ENCODE results near the gene ZFPM1.

ZFPM1 gene

DNA sequence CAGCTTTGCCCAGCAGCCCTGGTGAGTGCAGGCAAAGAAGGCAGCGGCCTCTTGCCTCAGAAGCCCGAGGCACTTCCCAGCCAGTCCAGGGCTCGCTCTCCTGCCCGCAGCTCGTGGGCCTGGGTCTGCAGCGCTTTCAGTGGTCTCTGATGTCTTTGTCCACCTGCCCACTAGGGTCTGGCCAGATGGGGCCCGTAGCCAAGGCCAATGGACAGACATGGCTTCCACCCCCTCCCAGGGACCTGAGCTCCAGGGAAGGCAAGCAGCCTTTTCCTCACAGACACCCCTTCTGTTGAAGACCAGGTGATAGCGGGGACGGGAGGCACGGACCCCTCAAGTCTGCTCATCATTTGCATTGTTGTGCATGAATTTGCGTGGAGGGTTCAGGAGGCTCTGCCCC, 83.4 kb downstream of the ZFPM1 start:
- in situ Hi-C loops (cut with MboI; ENCODE audit: low sequenced_read_pairs): no loop called here

DNA sequence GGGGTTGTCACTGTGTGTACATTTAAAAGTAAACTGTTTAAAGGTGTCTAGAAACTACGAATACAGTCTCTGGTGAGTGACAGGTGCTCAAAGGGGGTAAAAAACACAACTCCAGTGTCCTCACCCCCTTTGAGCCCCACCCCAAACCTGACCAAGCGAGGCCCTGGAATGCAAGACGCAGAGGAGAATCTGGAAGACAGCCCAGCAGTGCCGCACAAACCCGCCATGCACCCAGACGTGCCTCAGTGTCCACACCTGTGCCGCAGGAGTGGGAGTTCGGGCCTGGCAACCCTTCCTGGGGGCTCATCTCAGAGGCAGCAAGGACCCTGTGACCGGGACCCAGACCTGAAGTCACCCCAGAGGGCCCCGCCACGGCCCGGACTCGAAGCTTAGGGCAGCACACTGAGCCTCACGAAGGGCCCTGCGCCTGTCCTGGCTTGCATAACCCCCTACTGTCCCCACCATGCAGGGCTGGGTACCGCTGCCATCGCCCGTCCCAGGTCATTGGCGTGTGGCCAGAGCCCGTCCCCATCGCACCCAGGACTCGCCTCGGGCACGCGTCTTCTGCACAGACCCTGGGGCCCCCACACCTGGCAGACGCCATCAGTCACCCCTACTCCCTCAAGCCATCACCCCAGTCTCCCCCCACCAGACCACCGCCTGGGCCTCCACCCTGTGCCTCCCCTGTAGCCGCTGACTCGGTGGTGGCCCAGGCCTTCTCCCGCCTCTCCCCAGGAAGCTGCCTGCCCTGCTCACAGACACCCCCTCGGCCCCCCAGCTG, 84.1 kb downstream of the ZFPM1 start:
- in situ Hi-C loops (cut with MboI; ENCODE audit: low sequenced_read_pairs): no loop called here

DNA sequence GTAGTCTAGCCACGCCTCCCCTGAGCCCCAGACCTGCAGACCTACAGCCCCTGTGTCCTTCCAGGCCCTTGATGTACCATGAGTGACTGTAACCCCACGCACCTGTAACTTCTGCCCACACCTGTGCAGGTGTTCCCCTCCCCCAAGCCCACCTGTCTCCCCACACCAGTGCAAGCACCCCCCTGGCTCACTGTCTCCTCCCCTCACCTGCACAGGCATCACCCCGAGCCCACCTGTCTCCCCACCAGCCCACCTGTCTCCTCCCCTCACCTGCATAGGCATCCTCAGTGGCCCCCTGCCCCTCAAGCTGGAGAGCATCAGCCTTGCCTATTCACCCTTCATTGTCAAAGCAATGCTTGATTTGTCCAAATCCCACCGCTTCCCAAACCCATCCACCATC, 84.8 kb downstream of the ZFPM1 start:
- in situ Hi-C loops (cut with MboI; ENCODE audit: low sequenced_read_pairs): no loop called here

DNA sequence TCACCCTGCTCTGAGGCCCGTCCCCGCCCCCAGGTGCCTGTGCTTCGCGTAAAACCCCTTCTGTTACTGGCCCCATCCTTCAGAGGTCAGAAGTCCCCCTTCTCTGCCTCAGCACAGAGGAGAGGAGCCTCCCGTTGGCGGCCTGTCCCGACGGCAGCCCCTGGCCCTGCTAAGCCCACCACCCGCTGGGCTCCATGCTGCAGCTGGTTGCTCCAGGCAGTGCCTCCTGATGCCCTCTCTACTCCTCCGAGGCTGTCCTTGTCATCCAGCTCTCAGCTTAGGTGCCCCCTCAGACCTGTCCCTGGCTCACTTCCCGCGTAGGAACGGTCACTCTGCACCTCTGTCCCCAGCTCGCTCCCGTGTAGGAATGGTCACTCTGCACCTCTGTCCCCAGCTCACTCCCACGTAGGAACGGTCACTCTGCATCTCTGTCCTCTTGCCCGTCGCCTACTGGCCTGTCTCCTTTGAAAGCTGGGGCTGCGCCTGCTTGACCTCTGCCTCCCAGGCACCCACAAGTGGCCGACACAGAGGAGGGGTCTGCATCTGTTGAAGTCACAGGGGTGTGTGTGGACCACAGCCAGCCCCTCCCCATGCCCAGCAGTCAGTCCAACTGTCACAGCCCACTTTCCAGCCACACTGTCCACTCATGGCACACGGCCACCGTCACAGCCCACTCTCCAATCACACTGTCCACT, 85.4 kb downstream of the ZFPM1 start:
- in situ Hi-C loops (cut with MboI; ENCODE audit: low sequenced_read_pairs): no loop called here

DNA sequence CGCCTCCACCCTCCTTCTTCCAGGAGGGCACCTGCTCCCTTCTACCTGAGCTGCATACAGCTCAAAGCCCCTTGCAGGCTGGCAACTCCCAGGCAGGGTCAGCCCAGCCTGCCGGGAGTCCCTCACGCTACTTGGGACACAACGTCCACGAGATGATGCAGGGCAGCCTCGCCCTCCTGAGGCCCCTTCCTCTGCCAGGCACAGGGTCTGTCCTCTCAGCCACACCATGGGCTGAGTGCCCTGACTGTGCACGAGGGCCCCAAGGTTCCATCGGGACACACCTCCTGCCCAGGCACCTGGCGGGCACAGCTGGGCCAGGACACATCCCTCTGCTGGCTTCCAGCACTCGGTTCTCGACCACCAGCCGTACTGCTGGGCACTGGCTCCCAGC, 86.2 kb downstream of the ZFPM1 start:
- in situ Hi-C loops (cut with MboI; ENCODE audit: low sequenced_read_pairs): no loop called here

DNA sequence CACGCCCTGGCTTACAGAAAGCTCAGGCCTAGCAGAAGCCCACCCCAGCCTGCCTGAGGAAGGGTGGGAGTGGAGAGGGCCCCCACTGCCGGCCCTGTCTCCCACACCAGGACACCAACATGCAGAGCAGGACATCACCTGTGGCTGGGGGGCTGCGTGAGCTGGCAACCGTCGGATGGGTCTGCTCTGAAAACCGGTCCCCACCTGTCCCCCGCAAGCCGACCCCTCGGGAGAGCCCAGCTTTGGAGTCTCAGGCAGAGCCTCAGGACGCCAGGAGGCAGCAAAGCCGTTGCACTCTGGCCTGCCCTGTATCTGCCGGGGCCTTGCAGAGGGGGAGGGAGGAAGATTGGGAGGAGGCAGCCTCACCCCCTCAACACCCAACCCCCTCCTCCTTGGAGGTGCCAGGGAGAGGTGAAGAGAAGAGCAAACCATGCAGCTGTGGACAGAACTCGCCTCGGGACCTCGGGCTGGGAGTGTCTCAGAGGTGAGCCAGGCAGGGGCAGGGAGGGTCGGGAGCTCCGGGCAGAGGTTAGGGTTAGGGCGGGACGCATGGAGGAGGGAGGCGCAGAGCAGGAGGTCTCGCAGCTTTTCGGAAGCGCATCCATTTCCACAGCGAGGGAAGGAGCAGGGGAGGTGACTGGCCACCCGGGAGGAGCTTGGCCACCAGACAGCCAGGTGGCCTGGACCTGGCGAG, 86.7 kb downstream of the ZFPM1 start:
- in situ Hi-C loops (cut with MboI; ENCODE audit: low sequenced_read_pairs): no loop called here

DNA sequence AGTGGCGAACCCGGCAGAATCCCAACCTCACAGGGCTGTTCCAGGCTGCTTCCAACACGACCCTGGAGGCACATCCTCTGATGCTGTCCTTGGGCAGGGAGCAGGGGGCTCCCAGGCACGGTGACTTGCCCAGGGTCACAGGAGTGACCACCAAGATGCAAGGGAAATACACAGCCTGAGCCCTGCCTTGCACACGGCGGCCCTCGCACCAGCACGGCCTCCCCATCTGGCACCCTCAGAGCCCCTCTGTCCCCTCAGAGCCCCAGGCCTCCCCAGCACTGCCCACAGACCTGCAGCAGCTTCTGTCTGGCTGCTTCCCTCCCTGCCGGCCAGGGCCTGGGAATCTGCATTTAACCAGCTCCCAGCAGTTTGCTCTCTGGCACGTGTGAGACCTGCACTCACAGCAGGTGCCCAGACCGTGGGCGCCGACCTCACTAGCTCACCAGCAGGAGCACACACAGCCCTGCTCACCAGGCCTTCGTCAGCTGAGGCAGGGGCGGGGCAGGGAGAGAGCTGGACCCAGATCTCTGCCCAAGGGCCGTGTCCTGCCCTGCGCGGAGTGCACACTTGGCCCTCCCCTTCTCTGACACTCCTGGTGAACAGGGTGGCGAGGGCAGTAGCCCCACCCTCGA, 87.4 kb downstream of the ZFPM1 start:
- in situ Hi-C loops (cut with MboI; ENCODE audit: low sequenced_read_pairs): no loop called here

DNA sequence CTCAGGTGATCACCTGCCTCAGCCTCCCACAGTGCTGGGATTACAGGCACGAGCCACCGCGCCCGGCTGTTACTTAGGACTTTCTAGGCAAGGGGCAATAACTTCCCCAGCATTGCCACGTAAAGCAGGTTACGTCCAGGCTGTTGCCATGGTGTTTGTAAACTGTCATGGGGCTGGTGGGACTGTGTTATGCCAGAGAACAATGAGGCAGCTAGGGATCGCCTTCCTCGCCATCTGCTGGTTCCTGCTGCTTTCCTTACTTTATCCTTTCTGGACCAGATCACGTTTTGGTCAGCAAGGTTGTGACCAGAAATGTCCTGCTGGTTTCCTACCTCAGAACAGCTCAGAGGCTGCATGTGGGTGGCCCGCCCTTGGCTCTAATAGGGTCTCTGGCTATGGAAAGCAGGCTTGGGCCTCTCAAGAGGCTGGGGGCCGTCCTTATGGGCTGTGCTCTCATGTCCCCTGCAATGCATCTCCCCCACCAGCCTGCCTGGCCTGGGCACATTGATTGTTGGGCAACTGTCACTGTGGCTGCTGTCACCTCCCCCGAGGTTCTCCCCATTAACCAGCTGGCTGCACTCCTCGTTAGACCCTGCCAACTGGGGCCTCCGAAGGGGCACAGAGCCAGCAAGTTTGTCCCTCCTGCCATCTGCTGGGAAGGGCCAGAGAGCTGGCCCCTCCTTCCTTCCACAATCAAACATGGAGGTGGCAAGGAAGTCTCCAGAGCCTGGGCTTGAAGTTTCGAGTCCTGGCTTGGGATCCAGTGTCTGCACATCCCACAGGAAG, 88.9 kb downstream of the ZFPM1 start:
- in situ Hi-C loops (cut with MboI; ENCODE audit: low sequenced_read_pairs): no loop called here

DNA sequence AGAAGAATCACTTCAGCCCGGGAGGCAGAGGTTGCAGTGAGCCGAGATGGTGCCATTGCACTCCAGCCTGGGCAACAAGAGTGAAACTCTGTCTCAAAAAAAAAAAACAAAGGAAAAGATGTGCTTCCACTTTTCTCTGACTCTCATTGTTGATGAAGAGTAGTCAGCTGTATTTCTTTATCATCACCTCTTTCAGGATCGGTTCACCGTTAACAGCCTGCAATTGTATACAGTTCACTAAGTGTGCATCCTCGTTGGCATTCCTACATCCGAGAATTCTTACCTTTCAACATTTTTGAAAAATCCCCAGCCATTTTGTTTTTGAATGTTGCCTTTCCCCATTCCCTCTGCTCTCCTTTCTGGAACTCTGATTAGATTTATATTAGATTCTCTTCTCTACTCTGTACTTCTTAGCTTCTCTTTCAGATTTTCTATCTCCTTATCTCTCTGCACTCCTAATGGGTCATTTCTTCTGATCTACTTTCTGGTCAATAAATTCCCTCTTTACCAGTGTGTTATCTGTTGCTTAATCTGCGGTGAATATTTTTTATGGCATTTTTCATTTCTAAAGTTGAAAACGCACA, 90.2 kb downstream of the ZFPM1 start:
- in situ Hi-C loops (cut with MboI; ENCODE audit: low sequenced_read_pairs): no loop called here

DNA sequence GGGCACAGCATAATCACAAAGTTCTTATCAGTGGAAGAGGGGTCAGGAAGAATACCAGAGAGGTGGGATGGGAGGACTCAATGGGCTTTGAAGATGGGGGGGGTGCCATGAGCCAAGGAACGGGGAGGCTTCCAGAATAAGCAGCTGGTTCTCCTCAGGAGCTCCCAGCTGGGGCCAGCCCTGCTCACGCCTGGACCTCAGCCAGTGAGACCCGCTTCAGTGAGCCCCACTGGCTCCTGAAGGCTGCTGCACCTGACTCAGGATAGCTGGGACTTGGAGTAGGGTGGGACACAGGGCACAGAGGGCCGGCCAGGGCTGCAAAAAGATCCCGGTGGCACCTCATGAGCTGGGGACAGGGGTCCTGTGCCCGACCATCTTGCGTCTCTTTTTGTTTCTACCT, 92.7 kb downstream of the ZFPM1 start:
- in situ Hi-C loops (cut with MboI; ENCODE audit: low sequenced_read_pairs): no loop called here

DNA sequence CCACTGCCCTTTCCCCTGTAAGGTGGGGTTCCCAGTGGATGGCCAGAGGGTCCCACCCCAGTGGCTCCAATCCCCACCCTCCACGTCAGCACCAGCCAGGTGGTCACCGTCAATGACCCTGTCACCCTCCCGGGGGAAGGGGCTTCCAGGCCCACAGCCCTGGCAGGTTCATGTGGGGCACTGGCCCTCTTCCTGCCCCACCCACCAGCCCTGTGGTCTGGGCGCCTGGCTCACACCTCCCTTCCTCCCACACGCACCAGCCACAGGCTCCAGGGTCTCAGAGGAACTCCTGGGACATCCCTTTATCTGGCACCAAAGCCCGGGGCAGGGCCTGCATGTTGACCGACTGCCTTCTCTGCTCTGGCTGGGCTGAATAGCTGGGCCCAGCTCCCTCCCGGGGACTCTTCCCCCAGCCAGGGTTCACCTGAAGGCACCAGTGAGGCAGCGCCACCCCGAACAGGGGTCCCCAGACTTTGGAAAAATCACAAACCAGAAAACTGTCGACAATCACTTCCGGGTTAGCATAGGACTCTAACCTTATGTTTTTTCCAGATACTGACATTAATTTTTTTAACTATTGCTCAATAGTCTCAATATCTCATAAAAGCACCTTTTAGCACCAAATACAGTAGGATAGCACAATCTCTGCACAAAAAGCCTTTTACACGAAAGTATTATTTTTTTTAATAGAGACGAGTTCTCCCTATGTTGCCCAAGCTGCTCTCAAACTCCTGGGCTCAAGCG, 95.2 kb downstream of the ZFPM1 start:
- in situ Hi-C loops (cut with MboI; ENCODE audit: low sequenced_read_pairs): no loop called here

DNA sequence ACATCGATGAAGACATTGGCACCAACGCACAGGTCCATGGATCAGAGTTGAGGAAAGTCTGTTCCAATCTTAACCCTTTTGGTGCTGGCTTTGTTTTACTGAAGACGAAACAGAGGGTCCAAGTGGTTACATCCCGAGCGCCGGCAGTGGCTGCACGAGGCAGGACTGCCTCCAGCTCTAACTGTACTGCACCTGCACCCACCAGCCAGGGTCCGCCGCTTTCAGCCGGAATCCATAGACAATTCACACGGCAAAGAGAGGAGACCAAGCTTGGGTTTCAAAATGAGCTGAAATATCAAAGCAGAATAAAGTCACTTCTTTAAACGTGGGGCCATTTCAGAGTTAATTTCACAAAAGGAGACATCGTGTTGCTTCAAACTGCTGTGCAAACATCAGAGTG, 95.9 kb downstream of the ZFPM1 start:
- in situ Hi-C loops (cut with MboI; ENCODE audit: low sequenced_read_pairs): no loop called here

DNA sequence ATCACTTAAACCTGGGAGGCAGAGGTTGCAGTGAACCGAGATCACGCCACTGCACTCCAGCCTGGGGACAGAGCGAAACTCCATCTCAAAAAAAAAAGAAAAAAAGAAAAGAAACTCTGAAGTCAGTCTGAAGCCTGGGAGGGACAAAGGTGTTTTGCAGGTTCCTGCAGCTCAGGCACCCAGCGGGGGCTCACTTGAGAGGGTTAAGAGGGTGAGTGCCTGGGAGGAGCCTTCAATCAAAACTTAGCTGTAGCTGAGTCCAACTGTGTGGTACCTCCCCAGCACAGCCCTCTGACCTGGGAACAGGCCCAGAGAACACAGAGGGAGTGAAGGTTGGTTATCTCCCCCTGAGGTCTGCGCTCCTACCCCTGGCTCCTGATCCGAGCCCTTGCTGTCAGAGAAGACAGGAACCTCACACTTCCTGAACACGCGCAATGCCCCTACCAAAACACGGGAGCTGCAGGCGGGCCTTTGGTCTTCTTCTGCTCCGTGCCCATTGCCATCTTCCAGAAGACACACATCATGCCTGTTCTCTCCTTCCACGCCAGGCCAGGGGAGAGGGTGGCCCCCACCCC, 96.7 kb downstream of the ZFPM1 start:
- in situ Hi-C loops (cut with MboI; ENCODE audit: low sequenced_read_pairs): no loop called here

DNA sequence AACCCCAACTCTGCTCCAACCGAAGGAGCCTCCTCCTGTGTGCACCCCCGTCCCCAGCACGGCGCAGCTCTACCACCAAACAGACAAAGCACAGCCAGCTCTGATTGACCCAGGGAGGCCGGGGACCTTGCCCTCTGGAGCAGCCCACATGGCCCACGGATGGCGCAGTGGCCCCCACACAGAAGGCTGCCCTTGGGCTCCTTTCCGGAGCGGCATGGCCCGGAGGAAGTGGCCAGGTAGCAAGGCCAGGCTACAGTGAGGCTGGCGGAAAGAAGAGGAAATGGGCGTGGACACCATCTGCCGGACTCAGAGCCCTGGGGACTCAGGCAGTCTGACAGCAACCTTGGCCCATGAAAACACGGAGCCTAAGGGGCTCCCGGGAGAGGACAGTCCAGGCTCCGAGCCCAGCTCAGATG, 97.2 kb downstream of the ZFPM1 start:
- in situ Hi-C loops (cut with MboI; ENCODE audit: low sequenced_read_pairs): no loop called here

DNA sequence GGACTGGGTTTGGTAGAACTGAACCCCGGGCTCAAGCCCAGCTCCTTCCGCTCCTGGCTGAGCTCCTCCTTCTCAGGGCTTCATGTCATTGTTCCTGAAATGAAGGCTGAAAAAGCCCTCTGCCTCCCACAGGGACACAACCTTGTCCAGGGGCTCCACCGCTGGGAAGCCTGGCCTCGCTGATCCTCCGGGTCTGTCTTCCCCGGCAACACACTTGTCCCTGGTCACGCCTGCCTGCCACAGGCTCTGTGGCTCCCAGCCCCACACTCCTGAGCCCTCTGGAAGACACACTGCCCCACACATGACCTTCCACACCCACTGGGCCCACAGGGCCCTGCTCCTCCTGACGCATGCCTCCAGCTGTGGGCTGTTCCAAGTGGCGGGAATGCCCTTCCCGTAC, 99.1 kb downstream of the ZFPM1 start:
- in situ Hi-C loops (cut with MboI; ENCODE audit: low sequenced_read_pairs): no loop called here

DNA sequence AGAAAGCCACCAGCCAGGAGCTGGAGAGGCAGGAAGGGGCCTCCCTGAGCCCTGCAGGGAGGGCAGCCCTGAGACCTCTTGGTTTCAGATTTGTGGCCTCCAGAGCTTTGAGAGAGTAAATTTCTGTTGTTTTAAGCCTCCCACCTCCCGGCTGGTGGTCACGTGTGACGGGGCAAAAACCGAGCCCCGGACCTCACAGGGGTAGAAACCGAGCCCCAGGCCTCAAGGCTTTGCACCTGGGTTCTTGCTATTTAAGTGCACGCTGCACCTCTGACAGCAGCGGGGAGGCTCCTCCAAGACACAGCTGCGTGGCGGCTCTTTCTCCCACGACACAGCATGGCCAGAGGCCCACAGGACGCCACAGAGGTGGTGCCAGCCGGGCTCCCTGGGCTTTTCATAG, 99.7 kb downstream of the ZFPM1 start:
- in situ Hi-C loops (cut with MboI; ENCODE audit: low sequenced_read_pairs): no loop called here

DNA sequence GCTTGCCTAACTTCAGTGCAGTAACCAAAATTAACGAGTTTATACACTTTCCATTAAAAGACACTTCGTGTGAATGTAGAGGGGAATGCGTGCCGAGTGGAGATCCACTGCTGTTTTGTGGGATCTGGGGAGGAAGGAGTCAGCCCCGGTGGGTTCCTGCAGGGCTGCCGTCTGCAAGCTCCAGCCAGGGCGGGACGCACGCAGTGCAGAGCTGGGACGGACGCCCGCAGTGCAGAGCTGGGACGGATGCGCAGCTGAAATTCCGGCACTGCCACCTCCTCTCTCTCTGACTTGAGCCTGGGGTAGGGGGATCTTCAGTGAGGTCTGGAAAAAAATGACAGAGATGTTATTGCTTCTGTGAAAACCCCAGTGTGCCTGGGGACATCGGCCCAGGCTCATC, 100.7 kb downstream of the ZFPM1 start:
- in situ Hi-C loops (cut with MboI; ENCODE audit: low sequenced_read_pairs): no loop called here

DNA sequence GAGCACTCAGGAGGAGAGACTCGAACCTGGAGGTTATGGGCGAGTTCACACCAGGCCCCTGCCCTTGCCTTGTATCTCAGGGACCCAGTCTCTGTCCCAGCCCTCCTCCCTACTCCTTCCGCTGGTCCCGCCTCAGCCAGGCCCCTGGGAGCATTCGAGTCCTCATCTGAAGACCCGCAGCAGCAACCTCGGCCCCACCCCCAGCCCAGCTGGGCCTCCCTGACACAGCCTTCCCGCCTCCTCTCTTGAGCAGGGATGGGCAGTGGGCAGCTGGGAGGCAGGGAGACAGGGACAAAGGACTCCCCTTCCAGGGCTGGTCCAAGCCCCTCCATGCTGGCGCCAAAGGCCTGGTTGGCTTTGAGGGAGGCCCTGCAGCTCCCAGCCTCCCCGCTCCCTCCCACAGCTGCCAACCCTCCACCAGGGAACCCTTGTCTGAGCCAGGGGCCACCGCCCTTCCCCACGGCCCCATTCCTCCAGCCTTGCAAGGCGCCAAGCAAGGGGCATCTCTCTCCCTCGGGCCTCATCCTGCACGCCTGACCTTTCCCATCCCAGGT, 101.7 kb downstream of the ZFPM1 start:
- in situ Hi-C loops (cut with MboI; ENCODE audit: low sequenced_read_pairs): no loop called here
